Upper lobe of left lung (tissue), 6 donors: ENCODE measurements around the gene ITGB3BP. TPM values are rescaled to one million over a fixed set of nuclear protein-coding genes. Genes with fewer than 3 reads are reported as not detected.

Experiments
- ATAC-seq, 2 donors: fragments of 200-7000 bp; cut with Tn5 transposase; one replicate each; pipeline ENCODE4 v1.9.1; 2022; ENCODE audit warnings: mild to moderate bottlenecking in 2 of 2, moderate library complexity in 2 of 2; ENCODE audit not compliant: low FRiP score in 2 of 2
- DNase-seq, 2 donors: peaks; one replicate each; pipeline ENCODE4 v3.0.0-alpha.2; 2019 to 2020
- H3K27ac ChIP-seq, 4 donors: fragments of 200-600 bp; sonication (generic); one replicate each; pipeline ENCODE4 v1.5.1; 2016 to 2019
- H3K27me3 ChIP-seq, 4 donors: fragments of 200-600 bp; sonication (generic); one replicate each; pipeline ENCODE4 v1.5.1; 2017 to 2019
- H3K36me3 ChIP-seq, 4 donors: fragments of 200-600 bp; sonication (generic); one replicate each; pipeline ENCODE4 v1.5.1; 2016 to 2019
- H3K4me1 ChIP-seq, 4 donors: fragments of 200-600 bp; sonication (generic); one replicate each; pipeline ENCODE4 v1.5.1; 2018 to 2019
- H3K4me3 ChIP-seq, 4 donors: fragments of 200-600 bp; sonication (generic); one replicate each; pipeline ENCODE4 v1.5.1; 2017 to 2019; ENCODE audit warnings: mild to moderate bottlenecking in 2 of 4, moderate library complexity in 1 of 4
- H3K9me3 ChIP-seq, 4 donors: fragments of 200-600 bp; sonication (generic); one replicate each; pipeline ENCODE4 v1.5.1; 2018 to 2019
- CTCF ChIP-seq, 6 experiments: fragments of 450-650 bp in 4 of 6; fragments of 200-600 bp in 2 of 6; sonication (generic) in 2 of 6; IDR thresholded peaks; one replicate each; pipeline ENCODE4 v1.5.1; 2016 to 2019; ENCODE audit warnings: antibody characterized with exemption in 6 of 6
- EP300 ChIP-seq, 4 donors: sonication (generic); formaldehyde crosslinking; IDR thresholded peaks; one replicate each; pipeline ENCODE4 v1.5.1; 2017; ENCODE audit warnings: antibody characterized with exemption in 4 of 4, control low read depth in 2 of 4
- POLR2A ChIP-seq, 4 donors: fragments of 450-650 bp; IDR thresholded peaks; one replicate each; pipeline ENCODE4 v1.5.1; 2016 to 2017; ENCODE audit warnings: antibody characterized with exemption in 4 of 4, mild to moderate bottlenecking in 2 of 4
- POLR2AphosphoS5 ChIP-seq, 2 donors: sonication (generic); formaldehyde crosslinking; IDR thresholded peaks; one replicate each; pipeline ENCODE4 v1.5.1; 2017; ENCODE audit warnings: antibody characterized with exemption in 2 of 2
- WGBS, 2 donors: methylation state at CpG; one replicate each; pipeline ENCODE4 v1.1.5; 2017 to 2018; 5-methylcytosine and 5-hydroxymethylcytosine counted together
- total RNA-seq, 6 donors: library from RNA; depleted of rRNA in 4 of 6; stranded (reverse); fragments of >200 nt in 4 of 6; gene quantifications; one replicate each; pipeline versions ENCODE4 v1.1.0 to v1.2.1, GENCODE V29; 2016 to 2021
- donor health status: DM: no; HTN: no; CAD: no; lungs with moderate emphysema.
- donor health status: DM: no; HTN: yes; CAD: no; lungs with severe emphysema.

Gene ITGB3BP
- total RNA-seq, 6 donors from 2014 or later: 8.2 to 14.7 (median 10.4) TPM

- no peak overlapping the region for H3K27ac ChIP-seq
- no peak for TF ChIP-seq EP300 (IDR thresholded peaks at IDR 0.05)
- no peak for TF ChIP-seq CTCF (IDR thresholded peaks at IDR 0.05)
- TF ChIP-seq POLR2AphosphoS5 (IDR thresholded peaks at IDR 0.05): no peak
- no peak for TF ChIP-seq POLR2A (IDR thresholded peaks at IDR 0.05)
- H3K27me3 ChIP-seq: no peaks in the 10 kb centered on the region
- H3K4me3 ChIP-seq: no peak overlapping the region
- no peaks in the 10 kb centered on the region for H3K4me1 ChIP-seq
- H3K36me3 ChIP-seq: peaks cover 0 to 44% (median 7%) of the 10 kb centered on the region in 4 donors
- no peaks in the 10 kb centered on the region for H3K9me3 ChIP-seq
- DNase-seq (no peak), ATAC-seq (no peak)
- WGBS, 2 donors: 88 to 96% methylated on average over 1 of the region's 1 CpG
Measured at GRCh38 chr1:63533931-63534330, 10.9 kb upstream of the ITGB3BP start.

GRCh38 chr1:63532727-63533126 lies 9.7 kb upstream of the ITGB3BP start:
- H3K27me3 ChIP-seq: no peaks in the 10 kb centered on the region
- WGBS, 2 donors: 92% methylated on average over 1 of the region's 1 CpG
- peaks cover 0 to 53% (median 8%) of the 10 kb centered on the region in 4 donors for H3K36me3 ChIP-seq
- ATAC-seq (no peak), DNase-seq (no peak)
- H3K9me3 ChIP-seq: no peaks in the 10 kb centered on the region
- no peaks in the 10 kb centered on the region for H3K4me1 ChIP-seq
- TF ChIP-seq POLR2AphosphoS5 (IDR thresholded peaks at IDR 0.05) (no peak), POLR2A (IDR thresholded peaks at IDR 0.05) (no peak), EP300 (IDR thresholded peaks at IDR 0.05) (no peak), CTCF (IDR thresholded peaks at IDR 0.05) (no peak)
- no peak overlapping the region for H3K4me3 ChIP-seq
- H3K27ac ChIP-seq: no peak overlapping the region

- WGBS, 2 donors: 52 to 65% methylated on average over 3 of the region's 3 CpGs
- H3K27me3 ChIP-seq: no peaks in the 10 kb centered on the region
- no peaks in the 10 kb centered on the region for H3K9me3 ChIP-seq
- ATAC-seq: no peak
- peaks cover 0 to 18% (median 4%) of the 10 kb centered on the region in 4 donors for H3K36me3 ChIP-seq
- TF ChIP-seq POLR2AphosphoS5 (IDR thresholded peaks at IDR 0.05): no peak
- no peak for TF ChIP-seq POLR2A (IDR thresholded peaks at IDR 0.05)
- no peak for TF ChIP-seq CTCF (IDR thresholded peaks at IDR 0.05)
- TF ChIP-seq EP300 (IDR thresholded peaks at IDR 0.05): no peak
- peak overlapping the region in 3 of 4 donors; percentile 53 to 67 (median 63) for H3K4me3 ChIP-seq
- H3K4me1 ChIP-seq: peaks cover 9 to 21% (median 19%) of the 10 kb centered on the region in 4 donors
- H3K27ac ChIP-seq: peak overlapping the region; percentile 85 to 95 (median 91)
- no peak for DNase-seq
Measured at GRCh38 chr1:63524201-63524600, 1.2 kb upstream of the ITGB3BP start.

GRCh38 chr1:63523738-63524137 lies 713 bp upstream of the ITGB3BP start:
- no peaks in the 10 kb centered on the region for H3K9me3 ChIP-seq
- no peak for DNase-seq

GRCh38 chr1:63516629-63517028 lies 6.4 kb downstream of the ITGB3BP start:
- H3K9me3 ChIP-seq: no peaks in the 10 kb centered on the region
- TF ChIP-seq POLR2A (IDR thresholded peaks at IDR 0.05) (no peak), POLR2AphosphoS5 (IDR thresholded peaks at IDR 0.05) (no peak), EP300 (IDR thresholded peaks at IDR 0.05) (no peak), CTCF (IDR thresholded peaks at IDR 0.05) (no peak)
- H3K27ac ChIP-seq: no peak overlapping the region
- H3K4me3 ChIP-seq: no peak overlapping the region
- H3K36me3 ChIP-seq: no peaks in the 10 kb centered on the region
- no peak for DNase-seq
- WGBS, 2 donors: 75 to 83% methylated on average over 2 of the region's 2 CpGs
- no peaks in the 10 kb centered on the region for H3K27me3 ChIP-seq
- no peaks in the 10 kb centered on the region for H3K4me1 ChIP-seq
- no peak for ATAC-seq

More at GRCh38 chr1:63523738-63524137, 713 bp upstream of the ITGB3BP start:
- Histone ChIP-seq H3K4me3 (peak overlapping the region; percentile 53 to 80 (median 65)), H3K27me3 (no peaks in the 10 kb centered on the region), H3K4me1 (peaks cover 9 to 21% (median 19%) of the 10 kb centered on the region in 4 donors), H3K27ac (peak overlapping the region; percentile 85 to 95 (median 91)), H3K36me3 (peaks cover 0 to 13% (median 3%) of the 10 kb centered on the region in 4 donors)
- WGBS, 2 donors: 0 to 1% methylated on average over 11 of the region's 11 CpGs
- TF ChIP-seq POLR2A (IDR thresholded peaks at IDR 0.05): no peak
- peak; percentile 38 to 63 for ATAC-seq
